A204.1 (cell line): Measurements from ENCODE around the gene ZNF529.
"Not testable (repeated sequence)": the region's sequence is repeated elsewhere in the genome, so short reads cannot be mapped to it uniquely, and the experiment has no call there.

Source experiments
- FAIRE-seq: peaks from 2 replicates; lab custom pipeline; 2012; peaks lifted over from hg19 to GRCh38; lab: Jason Lieb, UNC

Gene ZNF529

DNA sequence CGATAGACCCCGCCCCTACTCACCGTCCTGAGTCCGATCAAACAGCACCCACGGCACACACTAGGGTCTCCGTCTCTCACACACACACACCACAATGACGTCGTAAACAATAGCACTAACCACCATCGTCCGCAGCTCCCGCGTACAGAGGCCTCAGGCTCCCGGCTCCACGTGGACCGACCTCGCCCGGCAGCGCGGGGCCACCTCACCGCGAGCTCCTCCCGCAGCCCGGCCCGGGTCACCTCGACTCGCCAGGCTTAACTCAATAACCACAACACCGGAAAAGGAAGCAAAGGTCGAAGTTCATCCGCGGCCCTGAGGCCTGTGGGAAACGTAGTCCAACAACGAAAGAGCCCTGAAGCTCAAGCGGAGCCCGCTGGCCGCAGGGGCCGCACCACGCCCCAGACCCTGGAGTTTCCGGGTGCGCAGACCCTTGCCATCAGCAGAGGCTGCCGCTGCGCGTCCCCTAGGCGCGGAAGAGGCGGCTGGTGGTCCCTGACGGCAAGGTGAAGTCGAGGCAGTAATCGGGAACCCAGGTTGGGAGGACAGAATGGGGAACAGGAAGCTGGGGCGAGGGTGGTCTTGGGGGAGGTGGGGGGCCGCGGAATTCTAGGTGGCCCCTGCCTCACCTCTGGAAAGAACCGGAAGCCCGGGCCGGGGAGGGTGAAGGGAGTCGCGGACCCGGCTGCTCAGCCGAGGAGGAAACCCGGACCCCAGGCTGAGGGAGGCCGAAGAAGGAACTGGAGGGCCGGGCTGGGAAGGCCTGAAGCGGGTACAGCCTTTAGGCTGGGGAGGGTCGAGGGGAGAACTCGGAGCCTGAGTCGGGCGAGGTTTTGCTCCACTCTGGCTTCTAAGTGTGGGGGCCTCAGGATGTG is at the start of gene ZNF529:
Gene ZNF529, minus strand, starts transcription at position 273 of the 875 bp plus-strand sequence. CDS start 946 bp downstream, outside the sequence.
- FAIRE-seq = peak; percentile 37

- no peak for FAIRE-seq
Observed at GRCh38 chr19:36605877-36606478, 32.9 kb upstream of the ZNF529 start.

DNA sequence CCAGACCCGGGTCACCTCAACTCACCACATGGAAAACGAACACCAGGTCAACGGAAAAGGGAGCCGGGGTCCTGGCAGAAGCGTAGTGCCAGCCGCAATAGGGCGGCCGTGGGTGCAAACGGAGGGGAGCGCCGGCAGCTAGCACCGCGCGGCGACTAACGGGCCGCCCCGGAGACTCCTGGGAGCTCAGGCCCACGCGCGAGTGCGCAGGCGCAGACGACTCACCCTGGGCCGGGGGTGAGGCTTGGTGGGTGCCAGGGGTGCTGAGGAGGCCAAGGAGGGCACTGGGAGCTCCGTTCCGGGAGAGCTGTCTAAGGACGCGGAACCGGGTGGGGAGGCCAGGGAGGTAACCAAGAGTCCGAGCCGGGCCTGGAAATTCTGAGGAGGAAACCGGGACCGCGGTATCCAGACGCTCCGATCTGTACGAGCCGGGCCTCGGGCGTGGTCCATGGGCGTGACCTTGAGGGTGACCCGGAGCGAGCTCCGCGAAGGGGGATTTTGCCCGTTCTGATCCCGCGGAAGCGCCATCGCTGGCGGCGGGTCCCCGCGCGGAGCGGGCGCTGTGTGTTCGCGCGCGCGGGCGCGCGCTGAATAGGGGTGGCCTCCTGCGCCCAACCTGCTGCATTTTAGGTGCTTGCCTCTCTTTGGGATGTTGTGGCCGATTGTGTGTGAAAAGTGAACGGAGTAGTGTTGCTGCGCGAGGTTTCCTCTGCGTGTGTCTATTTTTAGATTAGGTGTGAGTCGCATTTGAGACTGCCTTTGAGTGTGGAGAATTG is 32.2 kb upstream of the ZNF529 start, which contains the start of gene ZNF382:
Gene ZNF382, plus strand, starts transcription at position 213 of the 776 bp plus-strand sequence. CDS start 4,602 bp downstream, outside the sequence.
- no peak for FAIRE-seq

- no peak for FAIRE-seq
Observed at GRCh38 chr19:36604656-36605100, 31.6 kb upstream of the ZNF529 start.

- FAIRE-seq = not testable (repeated sequence)
Observed at GRCh38 chr19:36602681-36603080, 29.6 kb upstream of the ZNF529 start.

DNA sequence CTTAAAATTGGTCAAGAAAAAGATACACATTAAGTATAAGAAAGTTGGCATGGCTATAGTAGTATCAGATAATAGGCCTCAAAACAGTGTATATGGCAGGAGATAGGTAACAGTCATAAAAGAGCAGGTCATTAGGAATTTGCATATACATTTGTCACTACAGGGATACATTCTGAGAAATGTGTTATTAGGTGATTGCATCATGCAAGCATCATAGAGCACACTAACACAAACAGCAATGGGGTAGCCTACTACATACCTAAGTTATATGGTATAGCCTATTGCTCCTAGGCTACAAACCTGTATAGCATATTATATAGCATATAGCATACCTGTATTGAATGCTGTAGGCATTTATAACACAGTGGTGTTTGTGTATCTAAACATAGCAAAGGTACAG is 6.2 kb upstream of the ZNF529 start:
- FAIRE-seq = no peak

- no peak for FAIRE-seq
Observed at GRCh38 chr19:36577271-36577996, 4.3 kb upstream of the ZNF529 start.

DNA sequence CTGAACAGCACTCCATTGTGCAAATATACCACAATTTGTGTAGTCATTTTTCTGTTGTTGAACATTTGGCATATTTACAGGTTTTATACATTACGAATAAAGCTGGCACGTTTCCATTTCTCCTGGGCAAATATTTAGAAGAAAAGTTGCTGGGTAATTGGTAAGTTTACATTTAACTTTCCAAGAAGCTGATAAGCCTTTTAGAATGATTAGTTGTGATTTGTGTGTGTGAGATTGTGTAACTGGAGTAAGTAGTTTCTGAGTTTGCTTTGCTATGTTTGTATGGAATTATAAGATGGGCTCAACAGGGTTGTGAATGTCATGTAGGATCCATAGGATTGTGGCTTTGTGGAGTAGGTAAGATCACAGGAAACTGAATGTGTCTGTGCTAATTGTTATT is 1.6 kb upstream of the ZNF529 start:
- no peak for FAIRE-seq

GRCh38 chr19:36573895-36574720 is 1.0 kb upstream of the ZNF529 start:
- FAIRE-seq = no peak

GRCh38 chr19:36572593-36573019 is 486 bp downstream of the ZNF529 start:
- no peak for FAIRE-seq

DNA sequence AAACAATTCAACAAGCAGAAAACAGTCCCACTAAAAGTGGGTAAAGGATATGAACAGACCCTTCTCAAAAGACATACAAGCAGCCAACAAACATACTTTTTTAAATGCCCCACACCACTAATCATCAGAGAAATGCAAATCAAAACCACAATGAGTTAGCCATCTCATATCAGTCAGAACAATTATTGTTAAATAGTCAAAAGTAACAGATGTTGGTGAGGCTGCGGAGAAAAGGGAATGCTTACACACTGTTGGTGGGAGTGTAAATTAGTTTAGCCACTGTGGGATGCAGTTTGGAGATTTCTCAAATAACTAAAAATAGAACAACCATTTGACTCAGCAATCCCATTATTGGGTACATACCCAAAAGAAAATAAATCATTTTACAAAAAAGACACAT is 8.7 kb downstream of the ZNF529 start:
- no peak for FAIRE-seq

DNA sequence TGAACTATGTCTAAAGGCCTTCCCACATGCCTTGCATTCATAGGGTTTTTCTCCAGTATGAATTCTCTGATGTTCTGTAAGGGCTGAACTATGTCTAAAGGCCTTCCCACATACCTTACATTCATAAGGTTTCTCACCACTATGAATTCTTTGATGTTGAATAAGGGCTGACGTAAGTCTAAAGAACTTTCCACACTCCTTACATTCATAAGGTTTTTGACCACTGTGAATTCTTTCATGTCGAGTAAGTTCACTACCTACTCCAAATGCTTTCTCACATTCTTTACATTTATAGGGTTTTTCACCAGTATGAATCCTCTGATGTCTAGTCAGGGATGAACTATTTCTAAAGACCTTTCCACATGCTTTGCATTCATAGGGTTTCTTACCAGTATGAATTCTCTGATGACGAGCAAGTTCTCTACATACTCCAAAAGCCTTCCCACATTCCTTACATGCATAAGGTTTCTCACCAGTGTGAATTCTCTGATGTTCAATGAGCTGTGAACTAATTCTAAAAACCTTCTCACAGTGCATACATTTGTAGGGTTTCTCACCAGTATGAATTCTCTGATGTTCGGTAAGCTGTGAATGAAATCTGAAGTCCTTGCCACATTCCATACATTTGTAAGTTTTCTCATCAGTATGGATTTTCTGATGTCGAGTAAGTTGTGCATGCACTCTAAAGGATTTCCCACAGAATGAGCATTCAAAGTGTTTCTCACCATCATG is 25.9 kb downstream of the ZNF529 start:
- no peak for FAIRE-seq

- FAIRE-seq = no peak
Observed at GRCh38 chr19:36528921-36529518, 44.1 kb downstream of the ZNF529 start.

- FAIRE-seq = peak; percentile 96
Observed at GRCh38 chr19:36528194-36528920, 44.7 kb downstream of the ZNF529 start, which contains the start of gene ZNF260. Gene ZNF260 (minus strand): TSS chr19:36528271. CDS start chr19:36515238, 13,033 bp downstream.

- no peak for FAIRE-seq
Observed at GRCh38 chr19:36527873-36528193, 45.3 kb downstream of the ZNF529 start.

GRCh38 chr19:36527341-36527740 is 45.8 kb downstream of the ZNF529 start:
- no peak for FAIRE-seq

DNA sequence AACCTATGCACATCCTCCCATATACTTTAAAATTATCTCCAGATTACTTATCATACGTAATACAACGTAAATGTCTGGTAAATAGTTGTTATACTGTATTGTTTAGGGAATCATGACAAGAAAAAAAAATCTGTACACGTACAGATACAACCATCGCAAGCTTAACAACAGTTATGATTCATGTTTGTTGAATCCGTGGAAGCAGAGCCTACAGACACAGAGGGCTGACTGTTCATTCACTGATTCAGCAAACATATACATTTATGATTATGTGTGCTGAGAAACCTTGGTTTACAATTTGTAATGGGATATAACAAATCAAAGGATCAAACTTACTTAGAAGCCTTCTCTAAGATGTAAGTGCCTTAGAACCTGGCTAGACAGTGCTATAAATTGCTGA is 46.5 kb downstream of the ZNF529 start:
- FAIRE-seq = no peak

GRCh38 chr19:36524617-36525016 is 48.5 kb downstream of the ZNF529 start:
- no peak for FAIRE-seq

DNA sequence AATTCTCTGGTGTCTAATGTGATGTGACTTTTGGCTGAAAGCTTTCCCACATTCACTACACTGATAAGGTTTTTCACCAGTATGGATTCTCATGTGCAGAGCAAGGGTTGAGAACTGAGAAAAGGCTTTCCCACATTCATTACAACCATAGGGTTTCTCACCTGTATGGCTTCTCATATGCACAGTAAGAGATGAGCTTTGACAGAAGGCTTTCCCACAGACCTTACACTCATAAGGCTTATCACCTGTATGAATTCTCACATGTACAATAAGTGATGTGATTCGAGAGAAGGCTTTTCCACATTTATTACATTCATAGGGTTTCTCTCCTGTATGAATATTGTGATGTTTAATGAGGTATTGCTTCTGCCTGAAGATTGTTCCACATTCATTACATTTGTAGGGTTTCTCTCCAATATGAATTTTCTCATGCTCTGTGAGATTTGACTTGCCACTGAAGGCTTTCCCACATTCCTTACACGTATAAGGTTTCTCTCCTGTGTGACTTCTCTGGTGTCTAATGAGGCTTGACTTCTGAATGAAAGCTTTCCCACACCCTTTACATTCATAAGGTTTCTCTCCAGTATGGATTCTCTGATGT is 59.0 kb downstream of the ZNF529 start:
- no peak for FAIRE-seq
